Measurements from ENCODE around the gene FNDC3B. TPM values are rescaled to one million over a fixed set of nuclear protein-coding genes. Genes with fewer than 3 reads are reported as not detected.

FNDC3B gene
- total and polyA plus RNA-seq, 2 of the 8 experiments (the other 6 are each of a cell fraction or from before 2014, with no cell fraction given), result 14.1 to 44.4 TPM

DNA sequence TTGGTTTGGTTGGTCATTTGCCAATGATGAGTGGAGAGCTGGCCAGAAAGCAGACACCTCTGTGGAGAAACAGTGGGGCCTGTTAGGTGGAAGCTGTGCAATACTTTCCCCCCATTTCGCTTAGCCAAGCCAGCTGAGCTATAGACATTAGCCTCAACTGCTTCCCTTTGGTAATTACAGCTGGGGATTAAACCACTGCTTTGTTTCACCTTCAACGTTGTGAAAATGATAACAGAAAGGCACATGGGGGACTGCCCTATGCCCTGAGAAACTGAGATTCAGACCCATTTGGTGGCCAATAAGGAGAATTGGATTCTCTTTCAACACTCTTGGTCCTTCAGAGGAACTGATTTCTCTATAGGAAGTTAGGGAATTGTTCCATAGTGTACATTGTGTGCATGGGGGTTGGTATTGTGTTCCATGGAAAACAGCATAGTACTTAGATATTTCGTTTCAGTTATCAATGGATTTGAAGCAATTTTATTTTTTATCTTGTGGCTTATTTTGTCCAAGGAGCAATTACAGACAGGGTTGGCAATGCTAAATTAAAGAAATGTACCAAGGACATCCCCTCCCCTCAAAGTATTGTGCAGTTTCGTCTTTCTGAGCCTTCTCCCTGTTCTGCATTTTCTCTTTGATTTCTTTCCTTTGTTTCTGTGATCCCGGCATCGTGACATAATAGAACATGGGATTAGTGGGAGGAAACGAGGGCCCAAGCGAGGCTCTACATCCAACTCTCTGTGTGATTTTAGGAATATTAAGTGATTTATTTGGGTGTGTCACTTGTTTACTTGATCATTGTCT is 194.3 kb downstream of the FNDC3B start:
- H3K23ac ChIP-seq (ENCODE audit: insufficient read length), result no peak overlapping the region
- TF ChIP-seq SIN3A (conservative IDR thresholded peaks at IDR 0.05 in 1 of 2, IDR thresholded peaks at IDR 0.05 in 1 of 2; ENCODE audit: low read depth in 1 of 2, low read length in 2 of 2) (no peak), BRCA1 (IDR thresholded peaks at IDR 0.05; ENCODE audit: low read depth, low read length) (no peak)

More for the DNA sequence above, 194.3 kb downstream of the FNDC3B start:
- H3K56ac ChIP-seq (replicated peaks; ENCODE audit: insufficient read length, low read depth, low read length), result no peak overlapping the region
- no peak overlapping the region for H2BK12ac ChIP-seq (ENCODE audit: low read depth, low read length)
- H2BK120ac ChIP-seq (replicated peaks; ENCODE audit: low read depth, low read length), result no peak overlapping the region
- H3K79me2 ChIP-seq (ENCODE audit: control insufficient read depth in 1 of 2, insufficient read depth in 2 of 2, low read length in 2 of 2), result peaks cover 0 to 5% of the 10 kb centered on the region in 2 experiments; a peak in 3 of 4 replicates
- POLR2A ChIA-PET (ENCODE audit: partially characterized antibody), result no interaction called here
- no peak overlapping the region for H2BK5ac ChIP-seq (ENCODE audit: low read depth, low read length)
- H4K5ac ChIP-seq (ENCODE audit: insufficient read length, low read depth, low read length), result no peak overlapping the region
- 0 out of 2 replicates have a peak, but pooled peaks cover 2% of the 10 kb centered on the region for H3K79me1 ChIP-seq (ENCODE audit: low read depth, low read length)
- no peak overlapping the region for H2BK15ac ChIP-seq (ENCODE audit: low read length)
- H2AK5ac ChIP-seq (ENCODE audit: low read depth, low read length), result no peak overlapping the region
- no peak overlapping the region for H3K9ac ChIP-seq (replicated peaks in 1 of 4; ENCODE audit: extremely low read depth in 1 of 4, low read depth in 3 of 4, low read length in 3 of 4)
- DNase-seq (ENCODE audit: low read depth in 1 of 2, low spot score in 2 of 2) (no peak), FAIRE-seq (no peak)
- no peaks in the 10 kb centered on the region; the same call in 1 of the 2 replicates for H3K23me2 ChIP-seq (ENCODE audit: low read depth, low read length)
- WGBS, 2 experiments (ENCODE audit: extremely low coverage in 1 of 2, insufficient coverage in 1 of 2, insufficient read length in 1 of 2, insufficient replicate concordance in 2 of 2, low coverage in 1 of 2, low lambda C conversion rate in 2 of 2, missing lambda C conversion rate in 1 of 2), result 90% methylated on average over 8 of the region's 8 CpGs; no CpG with 5 or more reads in 1 of the 2 experiments
- H3K4me3 ChIP-seq (ENCODE audit: extremely low read depth in 1 of 4, insufficient read depth in 2 of 4, low read depth in 3 of 4, low read length in 4 of 4), result no peak overlapping the region
- no peak overlapping the region for H3K18ac ChIP-seq (ENCODE audit: extremely low read depth, low read length)
- H3K4me2 ChIP-seq (ENCODE audit: insufficient read depth in 1 of 2, low read depth in 2 of 2, low read length in 2 of 2), result no peak overlapping the region
- H3K9me3 ChIP-seq (ENCODE audit: insufficient read depth in 2 of 2, low read depth in 1 of 2, low read length in 1 of 2), result no peaks in the 10 kb centered on the region
- no peak overlapping the region for H2BK20ac ChIP-seq (ENCODE audit: low read length)
- no peak overlapping the region for H3K27ac ChIP-seq (ENCODE audit: low read depth, low read length)
- no peak overlapping the region for H2AFZ ChIP-seq (ENCODE audit: low read length)
- H4K20me1 ChIP-seq (replicated peaks in 1 of 2; ENCODE audit: control insufficient read depth in 1 of 2, insufficient read depth in 2 of 2, low read length in 2 of 2), result no peaks in the 10 kb centered on the region
- H3K14ac ChIP-seq (ENCODE audit: insufficient read length), result no peak overlapping the region
- CTCF ChIA-PET (ENCODE audit: partially characterized antibody), result interaction anchor here (0.7 kb wide), 1 partner anchor 1079 kb away, joined by 3 read pairs; no protein-coding TSS in a partner anchor
- H3K27me3 ChIP-seq (replicated peaks in 1 of 4; ENCODE audit: control insufficient read depth in 3 of 4, extremely low read depth in 1 of 4, insufficient read depth in 3 of 4, low read length in 3 of 4), result no peaks in the 10 kb centered on the region
- no peaks in the 10 kb centered on the region for H3K4me1 ChIP-seq (replicated peaks in 1 of 4; ENCODE audit: control insufficient read depth in 3 of 4, insufficient read depth in 4 of 4, low read length in 3 of 4)
- H4K8ac ChIP-seq (ENCODE audit: extremely low read depth, insufficient read depth, low read length), result no peak overlapping the region
- no peak overlapping the region for H4K91ac ChIP-seq (replicated peaks; ENCODE audit: insufficient read length, low read length)
- H3K4ac ChIP-seq (replicated peaks; ENCODE audit: insufficient read length, low read depth, low read length), result no peak overlapping the region
- H3K36me3 ChIP-seq (ENCODE audit: control insufficient read depth in 2 of 4, insufficient read depth in 4 of 4, low read length in 3 of 4), result no peaks in the 10 kb centered on the region; a peak in 2 of 8 replicates
